ENCODE results near the gene TRABD2A.

TRABD2A gene

DNA sequence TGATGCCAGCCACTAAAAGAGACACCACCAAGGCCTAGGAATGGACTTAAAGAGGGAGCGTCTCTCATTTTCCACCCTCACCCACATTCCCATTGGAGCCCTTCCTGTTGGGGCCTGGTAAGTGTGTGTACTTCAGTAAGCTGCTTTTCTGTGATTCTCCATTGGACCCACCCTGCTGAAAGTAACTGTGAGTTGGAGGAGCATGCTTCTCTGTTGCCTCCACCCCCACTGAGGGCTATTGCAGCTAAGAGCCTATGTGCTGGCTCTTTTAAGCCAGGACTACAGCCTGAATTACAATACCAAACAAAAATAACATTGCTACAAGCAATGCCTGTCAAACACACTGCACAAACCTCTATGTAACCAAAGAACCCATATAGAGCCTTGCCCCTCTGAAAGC, 81.1 kb downstream of the TRABD2A start:
- H2AK5ac ChIP-seq (ENCODE audit: low read length): no peak overlapping the region
- no peak for DNase-seq
- H3K9me3 ChIP-seq (ENCODE audit: insufficient read depth, low read depth, low read length): no peaks in the 10 kb centered on the region
- no peak overlapping the region for H2BK120ac ChIP-seq (ENCODE audit: insufficient read depth, low read length, poor library complexity)
- no peaks in the 10 kb centered on the region for H3K36me3 ChIP-seq (ENCODE audit: control insufficient read depth in 1 of 2, insufficient read depth in 2 of 2, low read length in 2 of 2)
- H3K23ac ChIP-seq (ENCODE audit: low read length): no peak overlapping the region
- H3K4me3 ChIP-seq (ENCODE audit: low read depth, low read length): no peak overlapping the region
- WGBS (ENCODE audit: extremely low coverage, insufficient coverage, insufficient read length): no CpG with 5 or more reads among the region's 1 CpG
- H4K91ac ChIP-seq (ENCODE audit: low read depth, low read length): no peak overlapping the region
- H3K4me1 ChIP-seq (ENCODE audit: control insufficient read depth in 1 of 2, insufficient read depth in 2 of 2, low read length in 2 of 2): no peaks in the 10 kb centered on the region
- H3K79me1 ChIP-seq (ENCODE audit: low read length): no peaks in the 10 kb centered on the region
- H2BK5ac ChIP-seq (ENCODE audit: low read depth, low read length, poor library complexity): no peak overlapping the region
- H3K14ac ChIP-seq (ENCODE audit: low read length): no peak overlapping the region
- H2AFZ ChIP-seq (ENCODE audit: insufficient read depth, low read length, poor library complexity): no peak overlapping the region
- H4K8ac ChIP-seq (ENCODE audit: low read depth, low read length): no peak overlapping the region
- H3K27me3 ChIP-seq (ENCODE audit: insufficient read depth, low read length): no peaks in the 10 kb centered on the region
- no peak overlapping the region for H3K4me2 ChIP-seq (ENCODE audit: low read length)
- H3K79me2 ChIP-seq (ENCODE audit: control insufficient read depth, insufficient read depth, low read length, poor library complexity): no peaks in the 10 kb centered on the region
- no peak overlapping the region for H3K9ac ChIP-seq (ENCODE audit: low read length)
- no peak overlapping the region for H3K27ac ChIP-seq (ENCODE audit: low read depth, low read length)
- H2BK12ac ChIP-seq (ENCODE audit: low read length): no peak overlapping the region
- no peak overlapping the region for H3K4ac ChIP-seq (ENCODE audit: low read depth, low read length)
- no peak overlapping the region for H4K12ac ChIP-seq (ENCODE audit: low read depth, low read length)
- no peak overlapping the region for H3K18ac ChIP-seq (ENCODE audit: low read length)

DNA sequence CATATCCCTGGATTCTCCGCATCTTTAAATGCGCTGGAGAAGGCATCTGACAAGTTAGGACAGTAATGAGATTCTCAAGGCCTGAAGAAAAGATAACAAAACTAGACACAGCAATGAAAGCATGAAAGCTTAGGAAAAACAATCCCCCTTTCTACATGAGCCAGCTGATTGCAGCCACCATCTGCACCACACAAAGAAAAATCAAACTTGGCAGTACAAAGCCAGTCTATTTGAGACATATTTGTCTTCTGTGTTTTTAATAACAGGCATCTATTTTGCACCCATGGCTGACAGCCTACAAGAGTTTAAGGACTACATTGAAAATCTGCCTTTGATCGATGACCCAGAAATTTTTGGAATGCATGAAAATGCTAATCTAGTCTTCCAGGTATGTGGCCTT, 83.6 kb downstream of the TRABD2A start:
- H3K9ac ChIP-seq (ENCODE audit: low read length): no peak overlapping the region
- WGBS (ENCODE audit: extremely low coverage, insufficient coverage, insufficient read length): no CpG with 5 or more reads among the region's 3 CpGs
- no peak overlapping the region for H4K91ac ChIP-seq (ENCODE audit: low read depth, low read length)
- H3K4me2 ChIP-seq (ENCODE audit: low read length): no peak overlapping the region
- no peak overlapping the region for H3K27ac ChIP-seq (ENCODE audit: low read depth, low read length)
- no peak overlapping the region for H4K8ac ChIP-seq (ENCODE audit: low read depth, low read length)
- no peak overlapping the region for H2AFZ ChIP-seq (ENCODE audit: insufficient read depth, low read length, poor library complexity)
- H2BK5ac ChIP-seq (ENCODE audit: low read depth, low read length, poor library complexity): no peak overlapping the region
- no peaks in the 10 kb centered on the region for H3K27me3 ChIP-seq (ENCODE audit: insufficient read depth, low read length)
- H2BK120ac ChIP-seq (ENCODE audit: insufficient read depth, low read length, poor library complexity): no peak overlapping the region
- no peaks in the 10 kb centered on the region for H3K36me3 ChIP-seq (ENCODE audit: control insufficient read depth in 1 of 2, insufficient read depth in 2 of 2, low read length in 2 of 2)
- no peak overlapping the region for H3K18ac ChIP-seq (ENCODE audit: low read length)
- no peak overlapping the region for H3K4me3 ChIP-seq (ENCODE audit: low read depth, low read length)
- no peak for DNase-seq
- H3K79me1 ChIP-seq (ENCODE audit: low read length): no peaks in the 10 kb centered on the region
- H2AK5ac ChIP-seq (ENCODE audit: low read length): no peak overlapping the region
- no peak overlapping the region for H4K12ac ChIP-seq (ENCODE audit: low read depth, low read length)
- no peaks in the 10 kb centered on the region for H3K4me1 ChIP-seq (ENCODE audit: control insufficient read depth in 1 of 2, insufficient read depth in 2 of 2, low read length in 2 of 2)
- H3K14ac ChIP-seq (ENCODE audit: low read length): no peak overlapping the region
- no peak overlapping the region for H3K4ac ChIP-seq (ENCODE audit: low read depth, low read length)
- H2BK12ac ChIP-seq (ENCODE audit: low read length): no peak overlapping the region
- no peak overlapping the region for H3K23ac ChIP-seq (ENCODE audit: low read length)
- H3K9me3 ChIP-seq (ENCODE audit: insufficient read depth, low read depth, low read length): peaks cover 1% of the 10 kb centered on the region
- no peaks in the 10 kb centered on the region for H3K79me2 ChIP-seq (ENCODE audit: control insufficient read depth, insufficient read depth, low read length, poor library complexity)

- Histone ChIP-seq H4K8ac (ENCODE audit: low read depth, low read length) (no peak overlapping the region), H3K4ac (ENCODE audit: low read depth, low read length) (no peak overlapping the region), H2BK5ac (ENCODE audit: low read depth, low read length, poor library complexity) (no peak overlapping the region), H3K23ac (ENCODE audit: low read length) (no peak overlapping the region), H3K18ac (ENCODE audit: low read length) (no peak overlapping the region), H3K79me1 (ENCODE audit: low read length) (no peaks in the 10 kb centered on the region), H3K14ac (ENCODE audit: low read length) (no peak overlapping the region), H3K9ac (ENCODE audit: low read length) (no peak overlapping the region), H3K36me3 (ENCODE audit: control insufficient read depth in 1 of 2, insufficient read depth in 2 of 2, low read length in 2 of 2) (no peaks in the 10 kb centered on the region), H4K12ac (ENCODE audit: low read depth, low read length) (no peak overlapping the region), H3K4me1 (ENCODE audit: control insufficient read depth in 1 of 2, insufficient read depth in 2 of 2, low read length in 2 of 2) (no peaks in the 10 kb centered on the region), H3K4me2 (ENCODE audit: low read length) (no peak overlapping the region), H3K9me3 (ENCODE audit: insufficient read depth, low read depth, low read length) (peaks cover 1% of the 10 kb centered on the region), H2BK120ac (ENCODE audit: insufficient read depth, low read length, poor library complexity) (no peak overlapping the region), H3K4me3 (ENCODE audit: low read depth, low read length) (no peak overlapping the region), H3K27ac (ENCODE audit: low read depth, low read length) (no peak overlapping the region), H2BK12ac (ENCODE audit: low read length) (no peak overlapping the region), H3K27me3 (ENCODE audit: insufficient read depth, low read length) (no peaks in the 10 kb centered on the region), H2AFZ (ENCODE audit: insufficient read depth, low read length, poor library complexity) (no peak overlapping the region), H4K91ac (ENCODE audit: low read depth, low read length) (no peak overlapping the region), H3K79me2 (ENCODE audit: control insufficient read depth, insufficient read depth, low read length, poor library complexity) (no peaks in the 10 kb centered on the region), H2AK5ac (ENCODE audit: low read length) (no peak overlapping the region)
- DNase-seq: no peak
Measured at GRCh38 chr2:84796798-84797197, 84.1 kb downstream of the TRABD2A start.

DNA sequence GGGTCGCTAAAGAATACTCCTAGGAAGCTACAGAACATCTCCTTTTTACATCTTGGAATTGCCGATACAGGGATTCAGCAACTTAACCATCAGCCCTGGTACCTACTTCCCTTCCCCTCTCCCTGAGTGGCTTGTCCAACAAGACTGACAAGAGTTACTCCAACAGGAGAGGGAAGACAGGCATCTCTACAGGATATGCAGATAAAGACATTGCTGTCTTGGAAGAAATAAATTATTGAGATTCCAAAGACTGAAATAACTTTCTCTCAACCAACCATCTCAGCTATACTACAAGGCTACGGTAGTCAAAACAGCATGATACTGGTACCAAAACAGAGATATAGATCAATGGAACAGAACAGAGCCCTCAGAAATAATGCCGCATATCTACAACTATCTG, 87.2 kb downstream of the TRABD2A start:
- no peak overlapping the region for H2BK12ac ChIP-seq (ENCODE audit: low read length)
- DNase-seq: peak; percentile 57 to 87
- H3K27ac ChIP-seq (ENCODE audit: low read depth, low read length): no peak overlapping the region
- H2BK5ac ChIP-seq (ENCODE audit: low read depth, low read length, poor library complexity): no peak overlapping the region
- no peak overlapping the region for H2BK120ac ChIP-seq (ENCODE audit: insufficient read depth, low read length, poor library complexity)
- H3K79me2 ChIP-seq (ENCODE audit: control insufficient read depth, insufficient read depth, low read length, poor library complexity): no peaks in the 10 kb centered on the region
- no peaks in the 10 kb centered on the region for H3K27me3 ChIP-seq (ENCODE audit: insufficient read depth, low read length)
- H3K4me1 ChIP-seq (ENCODE audit: control insufficient read depth in 1 of 2, insufficient read depth in 2 of 2, low read length in 2 of 2): no peaks in the 10 kb centered on the region
- H2AFZ ChIP-seq (ENCODE audit: insufficient read depth, low read length, poor library complexity): no peak overlapping the region
- no peak overlapping the region for H4K8ac ChIP-seq (ENCODE audit: low read depth, low read length)
- peaks cover 1% of the 10 kb centered on the region for H3K9me3 ChIP-seq (ENCODE audit: insufficient read depth, low read depth, low read length)
- no peak overlapping the region for H3K23ac ChIP-seq (ENCODE audit: low read length)
- no peak overlapping the region for H4K91ac ChIP-seq (ENCODE audit: low read depth, low read length)
- H3K18ac ChIP-seq (ENCODE audit: low read length): no peak overlapping the region
- no peak overlapping the region for H4K12ac ChIP-seq (ENCODE audit: low read depth, low read length)
- H3K9ac ChIP-seq (ENCODE audit: low read length): no peak overlapping the region
- WGBS (ENCODE audit: extremely low coverage, insufficient coverage, insufficient read length): no CpG with 5 or more reads among the region's 4 CpGs
- no peak overlapping the region for H3K4me2 ChIP-seq (ENCODE audit: low read length)
- H3K79me1 ChIP-seq (ENCODE audit: low read length): no peaks in the 10 kb centered on the region
- no peak overlapping the region for H3K14ac ChIP-seq (ENCODE audit: low read length)
- H3K36me3 ChIP-seq (ENCODE audit: control insufficient read depth in 1 of 2, insufficient read depth in 2 of 2, low read length in 2 of 2): no peaks in the 10 kb centered on the region
- no peak overlapping the region for H3K4ac ChIP-seq (ENCODE audit: low read depth, low read length)
- H2AK5ac ChIP-seq (ENCODE audit: low read length): no peak overlapping the region
- no peak overlapping the region for H3K4me3 ChIP-seq (ENCODE audit: low read depth, low read length)

All from trophoblast cell (in vitro differentiated cells and primary cell).